ENCODE results near the gene PINK1.
"Not testable (repeated sequence)": the region's sequence is repeated elsewhere in the genome, so short reads cannot be mapped to it uniquely, and the experiment has no call there.

PINK1 gene

DNA sequence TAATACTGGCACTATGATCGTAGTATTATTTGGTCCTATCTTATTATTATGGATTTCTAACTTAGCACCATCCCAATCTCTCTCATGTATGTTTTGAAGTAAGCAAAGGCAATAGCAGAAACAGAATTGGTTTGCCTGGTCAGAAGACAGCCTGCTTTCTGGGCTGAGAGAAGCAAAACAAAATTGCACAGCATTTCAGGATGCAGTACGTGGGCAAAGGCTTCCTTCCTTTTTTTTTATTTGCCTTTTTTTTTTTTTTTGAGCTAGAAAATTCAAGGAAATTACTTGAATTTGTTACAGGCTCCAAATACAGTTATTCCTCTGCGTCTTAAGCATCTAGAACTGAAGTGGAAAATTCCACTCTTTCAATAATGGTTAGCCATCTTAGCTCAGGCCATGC is 35.6 kb upstream of the PINK1 start:
- Histone ChIP-seq H3K27me3 (ENCODE audit: control insufficient read depth, insufficient read depth, low read length) (no peaks in the 10 kb centered on the region), H3K9ac (ENCODE audit: low read depth, low read length) (no peak overlapping the region), H3K36me3 (ENCODE audit: insufficient read depth, low read length) (no peaks in the 10 kb centered on the region), H3K9me3 (replicated peaks; ENCODE audit: low read length) (no peaks in the 10 kb centered on the region), H3K4me1 (ENCODE audit: control insufficient read depth, insufficient read depth, low read length) (peaks cover 27% of the 10 kb centered on the region), H3K4me3 (ENCODE audit: low read length) (no peak overlapping the region), H3K4me2 (ENCODE audit: low read length) (no peak overlapping the region)

DNA sequence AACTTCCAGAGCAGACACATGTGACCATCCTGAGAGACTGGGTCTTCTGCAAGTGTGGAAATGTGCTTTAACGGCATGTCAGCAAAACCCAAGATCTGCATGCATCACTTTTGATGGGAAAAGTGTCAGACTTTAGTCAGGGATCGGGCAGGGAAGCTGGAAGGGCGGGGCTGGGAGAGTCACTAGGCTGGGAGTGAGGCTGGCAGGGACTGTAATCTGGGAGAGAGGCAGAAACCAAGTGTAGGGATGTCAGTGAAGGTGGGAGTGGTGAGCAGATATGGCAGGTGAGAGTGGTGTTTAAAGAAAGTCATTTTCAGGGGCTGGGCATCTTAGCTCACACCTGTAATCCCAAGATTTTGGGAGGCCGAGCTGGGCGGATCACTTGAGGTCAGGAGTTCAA is 33.1 kb upstream of the PINK1 start:
- no peaks in the 10 kb centered on the region for H3K9me3 ChIP-seq (replicated peaks; ENCODE audit: low read length)
- no peak overlapping the region for H3K9ac ChIP-seq (ENCODE audit: low read depth, low read length)
- no peak overlapping the region for H3K4me2 ChIP-seq (ENCODE audit: low read length)
- no peak overlapping the region for H3K4me3 ChIP-seq (ENCODE audit: low read length)
- peaks cover 51% of the 10 kb centered on the region for H3K4me1 ChIP-seq (ENCODE audit: control insufficient read depth, insufficient read depth, low read length)
- H3K36me3 ChIP-seq (ENCODE audit: insufficient read depth, low read length), result no peaks in the 10 kb centered on the region
- no peaks in the 10 kb centered on the region for H3K27me3 ChIP-seq (ENCODE audit: control insufficient read depth, insufficient read depth, low read length)

DNA sequence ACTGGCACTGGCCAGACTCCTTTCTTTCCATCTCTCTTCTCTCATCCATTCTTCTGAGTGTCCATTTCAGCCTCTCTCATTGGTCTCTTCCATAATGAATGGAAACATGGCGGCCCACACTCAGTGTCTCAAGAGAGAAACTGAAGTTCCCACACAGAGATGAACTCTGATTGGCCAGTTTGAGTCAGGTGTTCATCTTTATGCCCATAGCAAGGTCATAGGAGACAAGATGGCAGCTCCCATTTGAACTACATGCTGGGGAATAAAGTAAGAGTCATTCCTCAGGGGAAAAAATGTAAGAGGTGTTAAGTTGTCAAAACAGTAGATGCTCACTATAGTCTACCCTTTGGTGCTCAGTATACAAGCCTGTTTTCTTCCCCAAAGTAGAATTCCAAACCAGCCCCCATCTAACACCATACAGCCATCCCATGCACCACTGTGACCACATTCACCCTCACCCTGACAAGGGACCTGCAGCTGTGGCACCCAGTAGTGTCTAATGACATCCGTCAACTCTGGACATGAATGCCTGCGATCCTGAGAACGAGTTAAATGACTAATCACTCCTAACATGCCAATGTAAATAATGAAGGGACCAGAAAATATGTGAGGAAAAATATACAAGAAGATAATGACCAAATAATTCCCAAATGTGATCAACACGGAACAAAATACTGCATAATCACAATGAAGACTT is 32.0 kb upstream of the PINK1 start:
- Histone ChIP-seq H3K36me3 (ENCODE audit: insufficient read depth, low read length) (no peaks in the 10 kb centered on the region), H3K9ac (ENCODE audit: low read depth, low read length) (peak overlapping the region; percentile 14), H3K4me1 (ENCODE audit: control insufficient read depth, insufficient read depth, low read length) (peaks cover 51% of the 10 kb centered on the region), H3K4me3 (ENCODE audit: low read length) (no peak overlapping the region), H3K27me3 (ENCODE audit: control insufficient read depth, insufficient read depth, low read length) (no peaks in the 10 kb centered on the region), H3K9me3 (replicated peaks; ENCODE audit: low read length) (no peaks in the 10 kb centered on the region), H3K4me2 (ENCODE audit: low read length) (peak overlapping the region; percentile 29)

DNA sequence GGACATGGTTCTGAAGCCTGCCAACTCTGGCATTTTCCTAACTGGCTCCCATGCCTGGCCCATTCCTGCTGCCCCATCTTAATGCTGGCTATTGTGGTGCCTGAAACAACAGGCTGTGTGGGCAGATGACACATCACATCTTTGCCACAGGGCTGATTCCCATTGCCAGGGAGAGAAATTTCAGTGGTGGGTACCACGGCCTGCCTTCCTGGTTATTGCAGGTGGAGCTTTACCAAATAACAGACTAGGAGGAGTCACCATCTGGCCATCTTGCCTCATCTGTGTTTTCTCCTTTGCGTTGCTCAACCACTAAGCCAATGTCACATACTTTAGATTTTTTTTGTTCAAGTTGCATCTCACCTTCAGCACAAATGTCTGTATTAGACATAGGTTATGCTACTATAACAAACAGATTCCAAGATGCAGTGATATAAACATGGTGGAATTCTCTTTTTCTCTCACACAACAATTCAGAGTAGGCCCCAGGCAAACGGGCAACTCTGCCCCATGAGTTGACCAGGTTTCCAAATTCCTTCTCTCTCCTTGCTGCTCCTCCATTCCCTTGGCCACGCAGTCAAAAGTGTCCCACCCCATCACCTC is 30.3 kb upstream of the PINK1 start:
- H3K9ac ChIP-seq (ENCODE audit: low read depth, low read length), result peak overlapping the region; percentile 51
- no peaks in the 10 kb centered on the region for H3K36me3 ChIP-seq (ENCODE audit: insufficient read depth, low read length)
- no peak overlapping the region for H3K4me2 ChIP-seq (ENCODE audit: low read length)
- H3K27me3 ChIP-seq (ENCODE audit: control insufficient read depth, insufficient read depth, low read length), result no peaks in the 10 kb centered on the region
- no peak overlapping the region for H3K4me3 ChIP-seq (ENCODE audit: low read length)
- peaks cover 55% of the 10 kb centered on the region for H3K4me1 ChIP-seq (ENCODE audit: control insufficient read depth, insufficient read depth, low read length)
- no peaks in the 10 kb centered on the region for H3K9me3 ChIP-seq (replicated peaks; ENCODE audit: low read length)

DNA sequence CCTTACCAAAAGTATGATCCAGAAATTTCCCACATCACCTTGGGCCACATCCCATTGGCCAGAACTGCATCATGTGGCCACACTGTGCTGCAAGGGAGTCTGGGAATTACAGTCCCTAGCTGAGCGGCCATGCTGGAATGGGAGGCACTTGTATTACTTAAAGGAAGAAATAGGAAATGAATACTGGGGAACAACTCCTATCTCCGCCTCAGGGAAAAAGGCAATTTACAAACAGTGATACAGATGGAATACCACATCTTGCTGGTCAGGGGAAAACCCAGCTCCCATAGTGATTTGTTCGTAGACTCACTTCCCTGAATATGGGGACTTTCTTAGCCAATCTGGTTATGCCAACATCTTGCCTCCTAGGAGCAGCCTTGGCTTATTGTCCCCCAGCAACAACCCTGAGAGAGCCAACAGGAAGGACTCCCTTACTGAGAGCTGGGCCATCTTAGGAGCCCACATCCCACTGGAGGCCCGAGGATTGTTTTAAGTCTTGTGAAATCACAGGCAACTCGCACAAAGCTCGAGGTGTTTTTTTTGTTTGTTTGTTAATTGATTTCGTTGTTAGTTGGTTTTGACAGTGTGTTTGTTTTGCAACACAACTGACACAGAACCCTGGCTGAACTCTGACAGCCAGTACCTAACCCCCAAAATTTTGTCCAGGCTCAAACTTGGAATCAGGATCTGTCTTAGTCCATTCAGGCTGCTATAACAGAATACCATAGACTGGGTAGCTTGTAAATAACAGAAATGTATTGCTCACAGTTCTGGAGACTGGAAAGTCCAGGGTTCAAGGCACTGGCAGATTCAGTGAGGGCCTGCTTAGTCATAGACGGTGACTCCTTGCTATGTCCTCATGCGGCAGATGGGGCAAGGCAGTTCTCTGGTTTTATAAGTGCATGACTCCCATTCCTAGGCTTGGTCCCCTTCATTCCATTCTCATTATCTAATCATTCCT is 29.5 kb upstream of the PINK1 start:
- Histone ChIP-seq H3K9ac (ENCODE audit: low read depth, low read length) (peak overlapping the region; percentile 51), H3K4me3 (ENCODE audit: low read length) (peak overlapping the region; percentile 16), H3K4me1 (ENCODE audit: control insufficient read depth, insufficient read depth, low read length) (peaks cover 55% of the 10 kb centered on the region)

DNA sequence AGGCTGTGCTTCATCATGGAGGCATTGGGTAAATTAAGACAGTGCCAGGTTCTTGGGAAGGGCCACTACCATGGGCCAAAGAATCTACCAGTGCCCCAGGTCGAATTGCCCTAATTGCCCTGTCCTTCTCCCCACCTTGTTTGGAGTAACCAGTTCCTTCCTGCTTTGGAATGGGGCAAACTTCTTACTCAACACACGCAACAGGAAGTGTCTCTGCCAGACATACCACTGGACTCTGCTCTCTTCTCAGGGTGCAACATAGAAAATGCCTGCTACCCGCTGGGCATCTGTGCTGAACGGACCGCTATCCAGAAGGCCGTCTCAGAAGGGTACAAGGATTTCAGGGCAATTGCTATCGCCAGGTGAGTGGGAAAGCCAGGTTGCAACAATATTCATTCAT is 28.6 kb upstream of the PINK1 start:
- no peaks in the 10 kb centered on the region for H3K9me3 ChIP-seq (replicated peaks; ENCODE audit: low read length)
- no peaks in the 10 kb centered on the region for H3K36me3 ChIP-seq (ENCODE audit: insufficient read depth, low read length)
- peak overlapping the region; percentile 42 for H3K9ac ChIP-seq (ENCODE audit: low read depth, low read length)
- H3K4me3 ChIP-seq (ENCODE audit: low read length), result peak overlapping the region; percentile 22
- H3K4me2 ChIP-seq (ENCODE audit: low read length), result peak overlapping the region; percentile 50
- peaks cover 54% of the 10 kb centered on the region for H3K4me1 ChIP-seq (ENCODE audit: control insufficient read depth, insufficient read depth, low read length)
- H3K27me3 ChIP-seq (ENCODE audit: control insufficient read depth, insufficient read depth, low read length), result no peaks in the 10 kb centered on the region

More for the DNA sequence above, 29.5 kb upstream of the PINK1 start:
- Histone ChIP-seq H3K4me2 (ENCODE audit: low read length) (peak overlapping the region; percentile 28), H3K9me3 (replicated peaks; ENCODE audit: low read length) (no peaks in the 10 kb centered on the region), H3K27me3 (ENCODE audit: control insufficient read depth, insufficient read depth, low read length) (no peaks in the 10 kb centered on the region), H3K36me3 (ENCODE audit: insufficient read depth, low read length) (no peaks in the 10 kb centered on the region)

DNA sequence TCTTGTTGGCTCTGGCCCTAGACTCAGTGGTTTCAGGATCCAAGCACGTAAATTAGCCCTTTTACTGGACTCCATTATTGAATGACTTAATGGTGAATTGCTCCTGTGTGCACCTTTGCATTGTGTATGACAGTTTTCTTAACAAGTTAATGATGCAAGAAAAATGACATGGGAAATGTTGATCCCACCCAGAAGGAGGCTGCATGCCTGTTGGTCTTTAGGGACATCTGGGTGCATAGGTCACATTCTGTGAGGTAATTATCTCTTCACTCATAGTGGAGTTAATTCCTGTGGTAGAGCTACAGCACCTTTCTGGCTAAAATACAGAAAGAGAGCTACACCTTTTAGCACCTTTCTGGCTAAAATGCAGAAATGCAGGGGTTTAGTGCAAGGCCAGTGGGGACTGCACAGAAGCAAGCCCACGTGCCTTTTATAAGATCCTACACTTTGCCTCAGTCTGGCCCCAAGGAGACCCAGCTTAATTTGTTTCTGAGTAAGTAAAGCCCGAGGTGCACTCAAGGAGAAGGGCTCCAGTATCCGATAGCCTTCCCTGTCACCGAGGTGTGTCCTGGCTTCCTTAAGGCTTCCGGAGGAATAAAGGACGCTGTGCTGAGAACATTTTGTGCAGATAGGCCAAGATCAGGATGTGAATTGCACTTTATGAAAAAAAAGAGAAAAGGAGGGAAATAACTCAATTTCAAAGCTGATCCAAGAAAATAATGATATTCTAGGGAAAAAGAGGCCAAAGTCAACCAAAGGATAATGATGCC is 26.3 kb upstream of the PINK1 start:
- not testable (repeated sequence) for H3K4me2 ChIP-seq (ENCODE audit: low read length); H3K4me3 ChIP-seq (ENCODE audit: low read length); H3K9me3 ChIP-seq (replicated peaks; ENCODE audit: low read length); H3K27me3 ChIP-seq (ENCODE audit: control insufficient read depth, insufficient read depth, low read length); H3K9ac ChIP-seq (ENCODE audit: low read depth, low read length); H3K36me3 ChIP-seq (ENCODE audit: insufficient read depth, low read length)
- peaks cover 34% of the 10 kb centered on the region for H3K4me1 ChIP-seq (ENCODE audit: control insufficient read depth, insufficient read depth, low read length)

DNA sequence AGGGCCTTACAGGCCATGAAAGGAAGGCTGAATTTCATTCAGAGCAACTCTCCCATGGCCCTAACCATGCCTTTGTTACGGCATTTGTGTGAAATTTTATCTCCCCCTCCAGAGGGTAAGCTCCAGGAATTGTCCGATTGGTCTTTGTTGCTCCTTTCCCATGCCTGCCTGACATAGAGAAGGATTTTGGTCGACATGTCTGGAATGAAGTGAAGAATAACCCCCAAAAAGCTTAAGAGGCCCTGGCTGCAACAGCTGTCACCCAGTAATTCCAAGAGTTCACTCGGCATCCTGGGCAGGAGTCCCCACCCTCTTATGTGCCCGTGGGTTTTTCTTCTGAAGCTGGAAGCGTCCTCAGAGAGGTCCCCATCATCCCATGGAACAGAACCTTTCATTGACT is 23.7 kb upstream of the PINK1 start:
- Histone ChIP-seq H3K36me3 (ENCODE audit: insufficient read depth, low read length) (no peaks in the 10 kb centered on the region), H3K27me3 (ENCODE audit: control insufficient read depth, insufficient read depth, low read length) (no peaks in the 10 kb centered on the region), H3K4me1 (ENCODE audit: control insufficient read depth, insufficient read depth, low read length) (peaks cover 28% of the 10 kb centered on the region), H3K4me2 (ENCODE audit: low read length) (no peak overlapping the region), H3K9ac (ENCODE audit: low read depth, low read length) (no peak overlapping the region), H3K4me3 (ENCODE audit: low read length) (no peak overlapping the region), H3K9me3 (replicated peaks; ENCODE audit: low read length) (no peaks in the 10 kb centered on the region)

DNA sequence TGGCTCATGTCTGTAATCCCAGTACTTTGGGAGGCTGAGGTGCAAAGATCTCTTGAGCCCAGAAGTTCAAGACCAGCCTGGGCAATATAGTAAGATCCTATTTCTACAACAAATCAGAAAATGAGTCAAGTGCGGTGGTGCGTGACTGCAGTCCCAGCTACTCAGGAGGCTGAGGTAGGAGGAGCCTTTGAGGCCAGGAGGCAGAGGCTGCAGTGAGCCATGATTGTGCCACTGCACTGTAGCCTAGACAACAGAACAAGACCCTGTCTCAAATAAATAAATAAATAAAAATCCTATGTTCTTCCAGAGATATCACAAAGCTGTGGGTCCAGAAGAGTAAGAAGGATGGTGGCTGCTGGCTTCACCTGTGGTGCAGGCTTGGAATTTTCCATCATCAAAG is 22.3 kb upstream of the PINK1 start:
- H3K9ac ChIP-seq (ENCODE audit: low read depth, low read length), result no peak overlapping the region
- H3K36me3 ChIP-seq (ENCODE audit: insufficient read depth, low read length), result no peaks in the 10 kb centered on the region
- no peak overlapping the region for H3K4me2 ChIP-seq (ENCODE audit: low read length)
- H3K4me3 ChIP-seq (ENCODE audit: low read length), result no peak overlapping the region
- H3K9me3 ChIP-seq (replicated peaks; ENCODE audit: low read length), result no peaks in the 10 kb centered on the region
- H3K27me3 ChIP-seq (ENCODE audit: control insufficient read depth, insufficient read depth, low read length), result no peaks in the 10 kb centered on the region
- peaks cover 22% of the 10 kb centered on the region for H3K4me1 ChIP-seq (ENCODE audit: control insufficient read depth, insufficient read depth, low read length)

DNA sequence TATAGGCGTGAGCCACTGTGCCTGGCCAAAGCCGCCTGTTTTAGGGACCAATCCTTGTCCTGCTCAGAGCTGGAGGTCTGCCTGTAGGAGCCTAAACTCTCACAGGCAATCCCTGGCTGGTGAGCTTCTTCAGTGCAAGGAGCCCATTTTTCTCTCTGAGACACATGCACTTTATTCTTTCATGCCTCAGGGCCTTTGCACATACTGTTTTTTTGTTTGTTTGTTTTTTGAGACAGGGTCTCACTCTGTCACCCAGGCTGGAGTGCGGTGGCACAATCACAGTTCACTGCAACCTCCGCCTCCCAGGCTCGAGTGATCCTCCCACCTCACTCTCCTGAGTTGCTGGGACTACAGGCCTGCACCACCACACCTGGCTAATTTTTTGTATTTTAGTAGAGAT is 21.6 kb upstream of the PINK1 start:
- Histone ChIP-seq H3K4me1 (ENCODE audit: control insufficient read depth, insufficient read depth, low read length) (peaks cover 28% of the 10 kb centered on the region), H3K4me3 (ENCODE audit: low read length) (no peak overlapping the region), H3K9ac (ENCODE audit: low read depth, low read length) (no peak overlapping the region), H3K36me3 (ENCODE audit: insufficient read depth, low read length) (no peaks in the 10 kb centered on the region), H3K27me3 (ENCODE audit: control insufficient read depth, insufficient read depth, low read length) (no peaks in the 10 kb centered on the region), H3K9me3 (replicated peaks; ENCODE audit: low read length) (no peaks in the 10 kb centered on the region), H3K4me2 (ENCODE audit: low read length) (no peak overlapping the region)

DNA sequence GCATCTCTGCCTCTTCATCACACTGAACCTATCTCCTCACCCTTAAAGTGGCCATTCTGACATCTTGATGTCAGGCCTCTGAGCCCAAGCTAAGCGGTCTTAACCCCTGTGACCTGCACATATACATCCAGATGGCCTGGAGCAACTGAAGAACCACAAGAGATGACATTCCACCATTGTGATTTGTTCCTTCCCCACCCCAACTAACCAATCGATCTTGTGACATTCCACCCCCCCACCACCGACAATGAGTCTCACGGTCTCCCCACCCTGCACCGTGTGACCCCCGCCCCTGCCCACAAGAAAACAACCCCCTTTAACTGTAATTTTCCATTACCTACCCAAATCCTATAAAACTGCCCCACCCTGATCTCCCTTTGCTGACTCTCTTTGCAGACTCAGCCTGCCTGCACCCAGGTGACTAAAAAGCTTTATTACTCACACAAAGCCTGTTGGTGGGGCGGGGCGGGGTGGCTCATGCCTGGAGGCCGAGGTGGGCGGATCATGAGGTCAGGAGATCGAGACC is 21.0 kb upstream of the PINK1 start:
- no peak overlapping the region for H3K4me3 ChIP-seq (ENCODE audit: low read length)
- H3K4me2 ChIP-seq (ENCODE audit: low read length), result no peak overlapping the region
- H3K36me3 ChIP-seq (ENCODE audit: insufficient read depth, low read length), result no peaks in the 10 kb centered on the region
- no peaks in the 10 kb centered on the region for H3K9me3 ChIP-seq (replicated peaks; ENCODE audit: low read length)
- peaks cover 29% of the 10 kb centered on the region for H3K4me1 ChIP-seq (ENCODE audit: control insufficient read depth, insufficient read depth, low read length)
- H3K27me3 ChIP-seq (ENCODE audit: control insufficient read depth, insufficient read depth, low read length), result no peaks in the 10 kb centered on the region
- no peak overlapping the region for H3K9ac ChIP-seq (ENCODE audit: low read depth, low read length)
